HG02571 (cell line): Measurements from ENCODE around the gene PRR12.

Experiments
- ATAC-seq: cut with Tn5 transposase; IDR thresholded peaks from one replicate; pipeline ENCODE4 v1.9.1; 2021; ENCODE audit warnings: mild to moderate bottlenecking, moderate library complexity; ENCODE audit not compliant: unreplicated experiment

PRR12 gene

GRCh38 chr19:49642492-49643035, 51.6 kb downstream of the PRR12 start:
- ATAC-seq = no peak

DNA sequence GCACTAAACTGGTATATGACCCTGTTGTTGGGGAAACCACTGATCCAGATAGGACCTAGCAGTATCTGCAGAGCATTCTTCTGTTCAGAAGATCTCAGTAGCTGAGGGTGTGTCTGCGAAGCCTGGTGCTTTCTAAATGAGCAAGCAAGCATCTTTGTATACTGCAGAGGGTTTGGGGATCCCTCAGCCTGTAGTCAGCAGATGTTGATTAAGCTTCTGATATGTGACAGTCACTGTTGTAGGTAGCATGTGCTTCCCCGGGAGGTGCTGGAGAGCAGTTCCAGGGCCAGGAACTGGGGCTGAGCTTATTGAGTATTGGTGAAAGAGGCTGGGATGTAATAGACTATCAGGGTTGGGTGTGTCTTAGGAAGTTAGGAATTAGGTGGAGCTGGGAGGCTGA, 52.5 kb downstream of the PRR12 start:
- ATAC-seq = no peak

GRCh38 chr19:49645592-49645991, 54.6 kb downstream of the PRR12 start:
- ATAC-seq = no peak

DNA sequence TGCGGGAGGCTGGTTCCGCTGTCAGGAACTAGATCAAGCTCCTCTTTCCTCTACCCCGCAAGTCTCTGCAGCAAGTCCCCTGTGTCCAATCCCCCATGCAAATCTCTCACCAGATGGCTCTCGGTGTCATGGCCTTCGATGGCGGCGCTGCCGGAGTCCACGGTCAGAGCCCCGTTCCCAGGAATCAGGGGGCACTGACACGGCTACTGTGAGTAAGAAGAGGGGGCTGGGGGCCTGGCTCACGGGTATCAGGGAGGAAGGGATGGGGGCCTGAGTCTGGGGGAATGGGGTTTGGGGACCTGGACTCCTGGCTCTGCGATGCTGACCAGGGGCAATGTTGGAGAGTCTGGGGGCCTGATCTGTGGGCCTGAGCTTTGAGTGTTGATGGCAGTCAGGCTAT, 55.0 kb downstream of the PRR12 start:
- ATAC-seq = no peak

GRCh38 chr19:49646586-49646985, 55.6 kb downstream of the PRR12 start:
- ATAC-seq = no peak

GRCh38 chr19:49651029-49651819, 60.2 kb downstream of the PRR12 start:
- ATAC-seq = no peak

- ATAC-seq = no peak
Observed at GRCh38 chr19:49651820-49652550, 61.0 kb downstream of the PRR12 start.

DNA sequence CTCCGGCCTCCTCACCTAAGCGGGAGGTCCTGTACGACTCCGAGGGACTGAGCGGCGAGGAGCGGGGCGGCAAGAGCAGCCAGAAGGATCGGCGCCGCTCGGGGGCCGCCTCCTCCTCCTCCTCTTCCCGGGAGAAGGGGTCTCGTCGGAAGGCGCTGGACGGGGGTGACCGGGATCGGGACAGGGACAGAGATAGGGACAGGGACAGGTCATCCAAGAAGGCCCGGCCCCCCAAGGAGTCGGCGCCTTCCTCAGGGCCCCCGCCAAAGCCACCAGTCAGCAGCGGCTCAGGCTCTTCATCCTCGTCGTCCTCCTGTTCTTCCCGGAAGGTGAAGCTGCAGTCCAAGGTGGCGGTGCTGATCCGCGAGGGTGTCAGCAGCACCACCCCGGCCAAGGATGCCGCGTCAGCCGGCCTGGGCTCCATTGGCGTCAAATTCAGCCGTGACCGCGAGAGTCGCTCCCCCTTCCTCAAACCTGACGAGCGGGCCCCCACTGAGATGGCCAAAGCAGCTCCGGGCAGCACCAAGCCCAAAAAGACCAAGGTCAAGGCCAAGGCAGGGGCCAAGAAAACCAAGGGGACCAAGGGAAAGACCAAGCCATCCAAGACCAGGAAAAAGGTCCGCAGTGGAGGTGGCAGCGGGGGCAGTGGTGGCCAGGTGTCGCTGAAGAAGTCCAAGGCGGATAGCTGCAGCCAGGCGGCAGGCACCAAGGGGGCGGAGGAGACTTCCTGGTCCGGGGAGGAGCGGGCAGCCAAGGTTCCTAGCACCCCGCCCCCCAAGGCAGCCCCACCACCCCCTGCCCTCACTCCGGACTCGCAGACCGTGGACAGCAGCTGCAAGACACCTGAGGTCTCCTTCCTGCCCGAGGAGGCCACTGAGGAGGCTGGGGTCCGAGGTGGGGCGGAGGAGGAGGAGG, 61.8 kb downstream of the PRR12 start:
- no peak for ATAC-seq

DNA sequence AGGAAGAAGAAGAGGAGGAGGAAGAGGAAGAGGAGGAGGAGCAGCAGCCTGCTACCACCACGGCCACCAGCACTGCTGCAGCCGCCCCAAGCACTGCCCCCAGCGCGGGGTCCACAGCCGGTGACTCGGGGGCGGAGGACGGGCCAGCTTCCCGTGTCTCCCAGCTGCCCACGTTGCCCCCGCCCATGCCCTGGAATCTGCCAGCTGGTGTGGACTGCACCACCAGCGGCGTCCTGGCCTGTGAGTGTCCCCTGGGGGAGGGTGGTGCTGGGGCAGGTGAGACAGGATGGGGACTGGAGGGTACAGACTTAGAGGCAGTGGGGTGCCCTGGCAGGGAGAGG, 62.5 kb downstream of the PRR12 start:
- ATAC-seq = no peak

GRCh38 chr19:49654581-49654980, 63.6 kb downstream of the PRR12 start:
- ATAC-seq = no peak

DNA sequence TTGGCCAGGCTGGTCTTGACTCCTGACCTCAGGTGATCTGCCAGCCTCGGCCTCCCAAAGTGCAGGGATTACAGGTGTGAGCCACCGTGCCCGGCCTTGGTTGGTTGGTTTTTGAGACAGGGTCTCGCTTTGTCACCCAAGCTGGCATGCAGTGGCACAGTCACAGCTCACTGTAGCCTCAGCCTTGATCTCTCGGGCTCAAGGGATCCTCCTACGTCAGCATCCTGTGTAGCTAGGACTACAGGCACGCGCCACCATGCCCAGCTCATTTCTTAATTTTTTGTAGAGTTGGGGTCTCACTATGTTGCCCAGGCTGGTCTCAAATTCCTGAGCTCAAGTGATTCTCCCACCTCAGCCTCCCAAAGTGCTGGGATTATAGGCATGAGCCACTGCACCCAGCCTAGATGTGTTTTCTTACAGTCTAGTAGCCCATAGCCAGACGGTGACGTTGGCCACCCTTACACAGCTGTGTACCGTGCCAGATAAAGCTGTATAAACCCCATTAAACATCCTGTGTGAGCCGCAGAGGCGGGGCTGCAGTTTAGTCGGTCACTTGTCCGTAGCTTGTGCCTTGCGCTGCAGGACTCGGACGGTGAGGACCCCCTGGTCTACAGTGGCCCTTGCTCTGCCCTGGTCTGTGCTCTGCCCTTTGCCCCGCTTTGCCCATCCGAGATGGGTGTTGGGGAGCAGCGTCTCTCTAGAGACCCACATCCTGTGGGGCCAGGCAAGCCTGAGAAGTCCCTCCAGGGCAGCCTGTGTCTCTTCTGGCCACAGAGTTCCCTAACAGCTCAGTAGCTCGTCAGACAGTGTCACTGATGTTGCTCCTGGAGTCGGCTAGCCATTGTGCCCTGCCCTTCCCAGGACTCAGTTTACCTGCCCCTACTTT, 64.8 kb downstream of the PRR12 start:
- ATAC-seq = no peak

GRCh38 chr19:49656456-49657109, 65.6 kb downstream of the PRR12 start:
- no peak for ATAC-seq

DNA sequence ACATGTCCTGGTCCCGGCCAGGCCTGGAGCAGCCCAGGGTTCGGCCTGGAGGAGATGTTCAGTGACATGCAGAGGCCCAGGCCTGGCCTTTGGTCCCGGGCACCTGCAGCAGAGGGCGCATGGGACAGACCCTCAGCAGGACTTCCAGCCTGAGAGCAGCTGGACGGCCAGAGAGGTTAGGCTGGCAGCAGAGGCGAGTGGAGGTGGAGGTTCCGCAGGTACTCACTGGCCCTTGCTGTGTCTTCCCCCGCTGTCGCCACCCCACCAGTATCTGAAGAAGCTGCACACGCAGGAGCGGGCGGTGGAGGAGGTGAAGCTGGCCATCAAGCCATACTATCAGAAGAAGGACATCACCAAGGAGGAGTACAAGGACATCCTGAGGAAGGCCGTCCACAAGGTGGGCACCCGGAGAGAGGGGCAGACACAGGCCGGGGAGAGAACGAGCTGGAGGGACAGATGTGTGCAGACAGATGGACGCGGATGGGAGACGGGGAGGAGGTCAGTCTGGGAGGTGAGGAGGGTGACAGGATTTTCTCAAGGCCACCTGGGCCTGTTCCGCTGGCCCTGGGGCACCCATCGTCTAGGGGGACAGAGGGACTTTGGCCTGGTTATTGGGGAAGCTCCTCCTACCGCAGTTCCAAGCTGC, 66.6 kb downstream of the PRR12 start:
- ATAC-seq = no peak

- ATAC-seq = no peak
Observed at GRCh38 chr19:49658139-49658517, 67.1 kb downstream of the PRR12 start.

DNA sequence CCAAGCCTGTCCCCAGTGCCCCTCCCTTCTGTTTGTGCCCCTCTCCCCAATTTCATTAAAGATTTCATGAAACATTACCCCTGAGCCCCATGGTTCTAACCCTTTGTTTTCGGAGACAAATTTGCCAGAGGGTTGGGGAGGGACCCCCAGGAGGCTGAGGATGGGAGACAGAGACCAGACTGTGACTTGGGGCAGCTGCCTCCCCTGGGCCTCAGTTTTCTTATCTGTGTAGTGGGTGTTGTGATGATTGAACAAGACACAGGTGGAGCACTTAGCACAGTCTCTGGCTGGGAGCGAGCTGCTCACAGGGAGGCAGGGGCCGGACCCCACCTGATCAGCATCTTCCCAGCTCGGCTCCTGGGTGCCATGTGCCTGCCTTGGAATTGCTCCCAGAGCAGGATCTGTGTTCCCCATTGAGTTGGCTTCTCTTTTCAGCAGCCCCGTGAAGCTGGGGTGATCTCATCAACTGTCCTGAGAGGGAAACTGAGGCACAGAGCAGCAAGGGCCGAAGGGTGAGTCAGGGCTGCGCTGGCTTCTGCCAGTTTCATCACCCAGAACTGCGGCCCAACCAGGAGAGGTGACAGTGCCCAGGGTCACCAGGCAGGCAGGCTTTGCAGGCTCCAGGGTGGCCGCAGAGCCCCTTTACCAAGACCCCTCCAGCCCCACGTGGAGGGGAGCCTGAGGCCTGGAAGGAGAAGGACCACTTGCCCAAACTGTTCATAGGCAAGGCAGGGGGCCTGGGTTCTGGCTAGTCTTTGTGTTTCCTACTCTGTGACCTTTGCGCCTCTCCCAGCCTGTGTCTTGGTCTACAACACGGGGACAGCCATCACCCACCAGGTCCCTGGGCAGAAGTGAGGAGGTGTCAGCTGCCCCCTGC, 67.8 kb downstream of the PRR12 start:
- ATAC-seq = no peak

- ATAC-seq = no peak
Observed at GRCh38 chr19:49660338-49660961, 69.5 kb downstream of the PRR12 start.

DNA sequence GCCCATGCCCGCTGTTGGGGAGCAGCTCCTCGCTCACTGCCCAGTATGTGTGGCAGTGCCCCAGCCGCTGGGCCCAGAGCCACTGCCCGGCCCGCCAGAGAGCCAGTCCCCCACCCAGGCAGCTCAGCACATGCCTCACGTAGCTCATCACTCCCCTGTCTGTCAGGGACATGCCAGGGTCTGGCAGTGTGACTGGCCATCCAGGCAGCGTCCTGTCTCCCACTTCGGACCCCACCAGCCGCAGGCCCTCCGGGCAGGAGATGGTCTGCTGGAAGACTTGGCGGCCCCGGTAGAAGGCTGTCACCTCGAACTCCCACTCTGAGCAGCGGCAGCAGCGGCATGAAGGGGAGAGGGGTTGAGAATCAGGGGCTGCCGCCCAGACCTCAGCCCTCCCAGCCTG, 71.0 kb downstream of the PRR12 start:
- no peak for ATAC-seq

GRCh38 chr19:49663224-49663623, 72.2 kb downstream of the PRR12 start:
- ATAC-seq = no peak
